HepG2 (cell line): ENCODE measurements around the gene NLRC5. TPM values are rescaled to one million over a fixed set of nuclear protein-coding genes. Genes with fewer than 3 reads are reported as not detected.

ENCODE experiments used
- CREM ChIP-seq, 2 experiments: sonication (generic) in 1 of 2; formaldehyde crosslinking in 1 of 2; IDR thresholded peaks; 2 replicates each; pipeline versions ENCODE4 v1.4.0 to v1.6.1; 2016 to 2020; ENCODE audit warnings: antibody characterized with exemption in 1 of 2, mild to moderate bottlenecking in 1 of 2, missing genetic modification reagents in 1 of 2
- GPBP1L1 ChIP-seq: sonication (generic); formaldehyde crosslinking; IDR thresholded peaks from 2 replicates; pipeline ENCODE4 v1.5.0; 2020; ENCODE audit warnings: mild to moderate bottlenecking, missing genetic modification reagents
- HNRNPLL ChIP-seq: fragments of 200-400 bp; formaldehyde crosslinking; IDR thresholded peaks from 2 replicates; pipeline ENCODE4 v1.6.1; 2017; ENCODE audit warnings: mild to moderate bottlenecking, low read depth, low read length; ENCODE audit not compliant: poor library complexity, severe bottlenecking
- JDP2 ChIP-seq: sonication (generic); formaldehyde crosslinking; IDR thresholded peaks from 2 replicates; pipeline ENCODE4 v1.8.1; 2022; ENCODE audit warnings: missing genetic modification reagents, borderline replicate concordance
- JUND ChIP-seq: sonication (generic); formaldehyde crosslinking; IDR thresholded peaks from 2 replicates; pipeline ENCODE4 v1.8.0; 2022; ENCODE audit warnings: mild to moderate bottlenecking, missing genetic modification reagents
- KAT8 ChIP-seq: IDR thresholded peaks from 2 replicates; pipeline ENCODE4 v1.6.1; 2016; ENCODE audit warnings: missing genetic modification reagents, missing compliant biosample characterization
- KLF6 ChIP-seq: IDR thresholded peaks from 2 replicates; pipeline ENCODE4 v1.8.0; 2016; ENCODE audit warnings: missing biosample characterization, missing genetic modification reagents
- MBNL3 ChIP-seq: fragments of 250-450 bp; sonication (Bioruptor Pico); conservative IDR thresholded peaks from 2 replicates; pipeline ENCODE4 v1.8.0; 2022; ENCODE audit warnings: mild to moderate bottlenecking, inconsistent platforms
- NCOA2 ChIP-seq: sonication (generic); formaldehyde crosslinking; IDR thresholded peaks from 2 replicates; pipeline ENCODE4 v1.8.0; 2022; ENCODE audit warnings: inconsistent platforms
- POGZ ChIP-seq: sonication (generic); formaldehyde crosslinking; IDR thresholded peaks from 2 replicates; pipeline ENCODE4 v1.4.0; 2020; ENCODE audit warnings: mild to moderate bottlenecking, missing genetic modification reagents
- REXO4 ChIP-seq: sonication (generic); formaldehyde crosslinking; IDR thresholded peaks from 2 replicates; pipeline ENCODE4 v1.8.0; 2022; ENCODE audit warnings: missing genetic modification reagents, mild to moderate bottlenecking, borderline replicate concordance
- SMAD1 ChIP-seq: sonication (generic); formaldehyde crosslinking; IDR thresholded peaks from 2 replicates; pipeline ENCODE4 v1.4.0; 2020; ENCODE audit warnings: missing genetic modification reagents, low read depth, mild to moderate bottlenecking, borderline replicate concordance
- SMYD3 ChIP-seq: sonication (generic); formaldehyde crosslinking; IDR thresholded peaks from 2 replicates; pipeline ENCODE4 v1.8.1; 2023; ENCODE audit warnings: mild to moderate bottlenecking, missing genetic modification reagents
- SRSF4 ChIP-seq: fragments of 200-400 bp; formaldehyde crosslinking; IDR thresholded peaks from one replicate; pipeline ENCODE4 v1.6.1; 2018; ENCODE audit warnings: mild to moderate bottlenecking, low read depth, low read length, moderate library complexity; ENCODE audit not compliant: poor library complexity, severe bottlenecking
- TFDP1 ChIP-seq: IDR thresholded peaks from 2 replicates; pipeline ENCODE4 v1.6.1; 2016; ENCODE audit warnings: missing compliant biosample characterization, missing genetic modification reagents, borderline replicate concordance
- ZBTB42 ChIP-seq: sonication (generic); formaldehyde crosslinking; IDR thresholded peaks from 2 replicates; pipeline ENCODE4 v1.5.0; 2020; ENCODE audit warnings: mild to moderate bottlenecking, missing genetic modification reagents
- ZGPAT ChIP-seq: IDR thresholded peaks from 2 replicates; pipeline ENCODE4 v1.6.1; 2016; ENCODE audit warnings: mild to moderate bottlenecking
- ZNF160 ChIP-seq: sonication (generic); formaldehyde crosslinking; IDR thresholded peaks from 2 replicates; pipeline ENCODE4 v1.8.0; 2022; ENCODE audit warnings: mild to moderate bottlenecking, inconsistent platforms, missing genetic modification reagents
- ZNF256 ChIP-seq: sonication (generic); formaldehyde crosslinking; conservative IDR thresholded peaks from 2 replicates; pipeline ENCODE4 v1.4.0; 2020; ENCODE audit warnings: missing genetic modification reagents
- ZNF589 ChIP-seq: sonication (generic); formaldehyde crosslinking; conservative IDR thresholded peaks from 2 replicates; pipeline ENCODE4 v1.8.0; 2022; ENCODE audit warnings: mild to moderate bottlenecking, moderate library complexity, missing genetic modification reagents
- ZNF605 ChIP-seq: sonication (generic); formaldehyde crosslinking; IDR thresholded peaks from 2 replicates; pipeline ENCODE4 v1.8.0; 2022; ENCODE audit warnings: mild to moderate bottlenecking, missing genetic modification reagents
- ZNF703 ChIP-seq: sonication (generic); formaldehyde crosslinking; IDR thresholded peaks from 2 replicates; pipeline ENCODE4 v1.5.1; 2020; ENCODE audit warnings: missing genetic modification reagents, mild to moderate bottlenecking, moderate library complexity, borderline replicate concordance
- ZNF75D ChIP-seq: sonication (generic); formaldehyde crosslinking; IDR thresholded peaks from 2 replicates; pipeline ENCODE4 v1.8.1; 2023; ENCODE audit warnings: missing genetic modification reagents, mild to moderate bottlenecking, borderline replicate concordance
- ZSCAN21 ChIP-seq: sonication (generic); formaldehyde crosslinking; IDR thresholded peaks from 2 replicates; pipeline ENCODE4 v1.8.0; 2022; ENCODE audit warnings: mild to moderate bottlenecking, missing genetic modification reagents, moderate library complexity, borderline replicate concordance
- polyA plus RNA-seq, 8 experiments: library from polyadenylated mRNA; depleted of rRNA in 3 of 8; stranded (reverse) in 7 of 8; unstranded in 1 of 8; fragments of >200 nt; fragmentation: Illumina TruSeq in 4 of 8; extraction: Trizol in 4 of 8; gene quantifications; 2 replicates each; pipeline versions ENCODE4 v1.2.1 to v1.2.3, GENCODE V29; 2011 to 2016; ENCODE audit warnings: low read depth in 4 of 8, missing spikeins in 1 of 8, mixed read lengths in 1 of 8; ENCODE audit not compliant: insufficient read depth in 1 of 8
- total RNA-seq, 5 experiments: library from RNA; depleted of rRNA; stranded (reverse); fragments of >200 nt; fragmentation: Illumina TruSeq; extraction: Trizol; gene quantifications; 2 replicates each; pipeline ENCODE4 v1.2.3, GENCODE V29; 2016; ENCODE audit warnings: low read depth in 1 of 5

Gene NLRC5
- total and polyA plus RNA-seq, 2 of the 13 experiments (the other 11 are each of a cell fraction or from before 2014, with no cell fraction given), result 6.3 to 12.7 TPM

- TF ChIP-seq NCOA2 (CRISPR knock-in tag) (no peak), SMAD1 (CRISPR knock-in tag) (no peak), HNRNPLL (no peak), ZNF75D (CRISPR knock-in tag) (no peak), ZNF589 (CRISPR knock-in tag) (no peak), TFDP1 (CRISPR knock-in tag) (peak; percentile 35; the same call in 1 of the 2 replicates), POGZ (CRISPR knock-in tag) (peak; percentile 70), REXO4 (CRISPR knock-in tag) (no peak), ZNF703 (no peak), ZNF605 (CRISPR knock-in tag) (no peak), SMYD3 (no peak), SRSF4 (no peak), KLF6 (CRISPR knock-in tag) (no peak), ZNF256 (CRISPR knock-in tag) (0 out of 2 replicates have a peak, but pooled peaks have one; percentile 16), ZNF160 (CRISPR knock-in tag) (no peak), ZBTB42 (no peak), KAT8 (CRISPR knock-in tag) (peak; percentile 37; the same call in 1 of the 2 replicates), CREM (IDR thresholded peaks at IDR 0.05) (no peak), CREM (CRISPR knock-in tag; IDR thresholded peaks at IDR 0.05) (no peak), ZGPAT (peak; percentile 65; the same call in 1 of the 2 replicates), JDP2 (CRISPR knock-in tag) (no peak), ZSCAN21 (CRISPR knock-in tag) (no peak), MBNL3 (CRISPR knock-in tag) (no peak), GPBP1L1 (CRISPR knock-in tag) (no peak), JUND (CRISPR knock-in tag) (peak; percentile 44; the same call in 1 of the 2 replicates)
These were observed 15.3 kb downstream of the NLRC5 start (continued) for GRCh38 chr16:57004387-57005250.
